ENCODE results near the gene GATAD2A.

The GATAD2A gene

GRCh38 chr19:19549804-19550464 lies 144.5 kb downstream of the GATAD2A start:
- TF ChIP-seq, protein P1, sequence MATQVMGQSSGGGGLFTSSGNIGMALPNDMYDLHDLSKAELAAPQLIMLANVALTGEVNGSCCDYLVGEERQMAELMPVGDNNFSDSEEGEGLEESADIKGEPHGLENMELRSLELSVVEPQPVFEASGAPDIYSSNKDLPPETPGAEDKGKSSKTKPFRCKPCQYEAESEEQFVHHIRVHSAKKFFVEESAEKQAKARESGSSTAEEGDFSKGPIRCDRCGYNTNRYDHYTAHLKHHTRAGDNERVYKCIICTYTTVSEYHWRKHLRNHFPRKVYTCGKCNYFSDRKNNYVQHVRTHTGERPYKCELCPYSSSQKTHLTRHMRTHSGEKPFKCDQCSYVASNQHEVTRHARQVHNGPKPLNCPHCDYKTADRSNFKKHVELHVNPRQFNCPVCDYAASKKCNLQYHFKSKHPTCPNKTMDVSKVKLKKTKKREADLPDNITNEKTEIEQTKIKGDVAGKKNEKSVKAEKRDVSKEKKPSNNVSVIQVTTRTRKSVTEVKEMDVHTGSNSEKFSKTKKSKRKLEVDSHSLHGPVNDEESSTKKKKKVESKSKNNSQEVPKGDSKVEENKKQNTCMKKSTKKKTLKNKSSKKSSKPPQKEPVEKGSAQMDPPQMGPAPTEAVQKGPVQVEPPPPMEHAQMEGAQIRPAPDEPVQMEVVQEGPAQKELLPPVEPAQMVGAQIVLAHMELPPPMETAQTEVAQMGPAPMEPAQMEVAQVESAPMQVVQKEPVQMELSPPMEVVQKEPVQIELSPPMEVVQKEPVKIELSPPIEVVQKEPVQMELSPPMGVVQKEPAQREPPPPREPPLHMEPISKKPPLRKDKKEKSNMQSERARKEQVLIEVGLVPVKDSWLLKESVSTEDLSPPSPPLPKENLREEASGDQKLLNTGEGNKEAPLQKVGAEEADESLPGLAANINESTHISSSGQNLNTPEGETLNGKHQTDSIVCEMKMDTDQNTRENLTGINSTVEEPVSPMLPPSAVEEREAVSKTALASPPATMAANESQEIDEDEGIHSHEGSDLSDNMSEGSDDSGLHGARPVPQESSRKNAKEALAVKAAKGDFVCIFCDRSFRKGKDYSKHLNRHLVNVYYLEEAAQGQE (IDR thresholded peaks at IDR 0.05; ENCODE audit: insufficient read depth in 1 of 2, low read depth in 2 of 2, low read length in 2 of 2) = no peak
- TF ChIP-seq POLR2AphosphoS5 (IDR thresholded peaks at IDR 0.05; ENCODE audit: low read depth, low read length) = no peak
- no peak for TF ChIP-seq SIN3A (IDR thresholded peaks at IDR 0.05; ENCODE audit: borderline replicate concordance, insufficient read depth, low read length)
- TF ChIP-seq FOXP2 (optimal IDR thresholded peaks at IDR 0.05; ENCODE audit: borderline replicate concordance, extremely low read depth, extremely low read length, insufficient read depth) = no peak
- TF ChIP-seq TAF1 (IDR thresholded peaks at IDR 0.05; ENCODE audit: borderline replicate concordance, insufficient read depth, low read length) = no peak

DNA sequence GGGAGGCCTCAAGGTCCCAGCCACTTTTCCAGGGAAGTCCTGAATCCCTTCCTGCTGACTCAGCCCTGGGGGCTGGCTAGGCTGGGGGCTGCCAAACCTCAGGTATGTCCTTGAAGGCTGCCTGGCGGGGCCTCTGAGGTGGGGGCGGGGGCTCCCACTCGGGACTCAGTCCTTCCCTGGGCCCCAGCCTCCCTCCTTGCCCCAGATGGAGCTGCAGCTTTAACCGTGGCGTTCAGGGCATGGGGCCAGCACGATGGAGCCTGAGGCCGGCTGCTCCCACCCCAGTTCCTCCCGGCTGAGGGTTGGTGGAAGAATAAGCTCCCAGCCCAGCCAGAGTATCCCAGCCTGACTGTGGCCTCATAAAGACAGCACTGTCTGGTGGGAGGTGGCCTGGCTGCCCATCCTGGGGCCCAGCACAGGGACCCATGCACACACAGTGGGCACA lies 145.0 kb downstream of the GATAD2A start:
- no peak for TF ChIP-seq FOXP2 (optimal IDR thresholded peaks at IDR 0.05; ENCODE audit: borderline replicate concordance, extremely low read depth, extremely low read length, insufficient read depth)
- TF ChIP-seq, protein P1 (IDR thresholded peaks at IDR 0.05; ENCODE audit: insufficient read depth in 1 of 2, low read depth in 2 of 2, low read length in 2 of 2) = no peak
- no peak for TF ChIP-seq SIN3A (IDR thresholded peaks at IDR 0.05; ENCODE audit: borderline replicate concordance, insufficient read depth, low read length)
- TF ChIP-seq TAF1 (IDR thresholded peaks at IDR 0.05; ENCODE audit: borderline replicate concordance, insufficient read depth, low read length) = no peak
- TF ChIP-seq POLR2AphosphoS5 (IDR thresholded peaks at IDR 0.05; ENCODE audit: low read depth, low read length) = no peak

DNA sequence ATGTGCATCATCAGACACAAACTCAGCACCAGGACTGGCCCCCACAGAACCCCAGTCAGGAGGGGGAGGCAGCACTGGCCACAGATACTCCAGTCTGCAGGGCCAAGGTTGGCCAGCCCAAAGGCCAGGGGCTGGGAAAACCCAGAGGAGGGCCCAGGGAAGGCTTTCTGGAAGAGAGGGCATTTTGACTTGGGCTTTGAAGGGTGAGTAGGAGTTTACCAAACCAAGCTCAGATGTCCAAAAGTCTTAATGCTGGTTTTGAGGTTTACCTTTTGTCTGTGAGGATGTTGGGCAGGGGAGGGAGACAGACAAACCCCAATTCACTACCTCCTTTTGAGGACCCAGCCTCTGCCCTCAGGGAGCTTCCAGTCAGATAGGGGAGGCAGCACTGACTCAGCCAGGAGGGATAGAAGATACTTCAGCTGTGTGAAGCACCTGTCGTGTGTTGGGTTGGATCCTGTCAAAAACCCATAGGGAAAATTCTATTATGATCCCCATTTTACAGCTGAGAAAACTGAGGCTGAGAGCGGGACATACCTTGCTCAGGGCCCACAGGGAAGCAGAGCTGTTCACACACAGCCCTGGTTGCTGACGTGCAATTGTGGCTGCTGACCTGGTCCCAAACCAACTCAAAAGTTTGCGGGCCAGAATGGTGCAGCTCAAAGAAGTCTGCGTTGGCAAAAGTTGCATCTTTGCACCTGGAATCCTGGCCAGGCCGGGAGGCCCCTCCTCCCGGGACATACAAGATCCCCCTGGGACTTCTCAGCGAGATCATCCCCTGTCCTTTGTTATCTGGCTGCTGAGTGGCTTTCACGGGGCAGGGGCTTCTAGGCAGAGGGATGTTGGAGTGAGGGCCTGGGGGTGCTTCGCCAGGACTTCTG lies 145.7 kb downstream of the GATAD2A start:
- no peak for TF ChIP-seq SIN3A (IDR thresholded peaks at IDR 0.05; ENCODE audit: borderline replicate concordance, insufficient read depth, low read length)
- TF ChIP-seq FOXP2 (optimal IDR thresholded peaks at IDR 0.05; ENCODE audit: borderline replicate concordance, extremely low read depth, extremely low read length, insufficient read depth) = no peak
- TF ChIP-seq, protein P1 (IDR thresholded peaks at IDR 0.05; ENCODE audit: insufficient read depth in 1 of 2, low read depth in 2 of 2, low read length in 2 of 2) = no peak
- TF ChIP-seq TAF1 (IDR thresholded peaks at IDR 0.05; ENCODE audit: borderline replicate concordance, insufficient read depth, low read length) = no peak
- TF ChIP-seq POLR2AphosphoS5 (IDR thresholded peaks at IDR 0.05; ENCODE audit: low read depth, low read length) = no peak

DNA sequence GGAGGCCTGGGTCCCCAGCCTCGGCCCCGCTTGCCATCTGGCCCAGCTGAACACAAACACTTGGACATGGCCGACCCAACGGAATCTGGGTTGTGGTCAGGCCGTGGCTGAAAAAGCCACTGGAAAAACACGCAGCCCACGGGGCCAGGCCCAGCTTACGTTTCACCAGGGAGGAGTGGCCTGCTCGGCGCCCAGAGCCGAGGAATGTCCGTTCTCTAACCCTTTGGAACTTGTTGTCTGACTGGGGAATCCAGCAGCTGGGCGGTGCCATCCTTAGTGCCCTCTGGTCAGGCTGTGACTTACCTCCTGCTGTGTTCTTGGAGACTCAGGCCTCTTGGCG lies 146.3 kb downstream of the GATAD2A start:
- TF ChIP-seq FOXP2 (optimal IDR thresholded peaks at IDR 0.05; ENCODE audit: borderline replicate concordance, extremely low read depth, extremely low read length, insufficient read depth) (no peak), SIN3A (IDR thresholded peaks at IDR 0.05; ENCODE audit: borderline replicate concordance, insufficient read depth, low read length) (no peak), POLR2AphosphoS5 (IDR thresholded peaks at IDR 0.05; ENCODE audit: low read depth, low read length) (no peak), TAF1 (IDR thresholded peaks at IDR 0.05; ENCODE audit: borderline replicate concordance, insufficient read depth, low read length) (no peak)
- TF ChIP-seq, protein P1 (IDR thresholded peaks at IDR 0.05; ENCODE audit: insufficient read depth in 1 of 2, low read depth in 2 of 2, low read length in 2 of 2) = no peak
